Spinal cord (tissue), 10 donors: ENCODE results near the gene PSMA5. TPM values are rescaled to one million over a fixed set of nuclear protein-coding genes. Genes with fewer than 3 reads are reported as not detected.
"Not testable (repeated sequence)": the region's sequence is repeated elsewhere in the genome, so short reads cannot be mapped to it uniquely, and the experiment has no call there.

ENCODE experiments used
- DNase-seq, 6 donors: peaks; one replicate each; pipeline versions ENCODE4 v3.0.0 to v3.0.0-alpha.2; 2013 to 2015; ENCODE audit warnings: low spot score in 6 of 6, low read depth in 4 of 6
- H3K27ac ChIP-seq: one replicate; pipeline ENCODE4 v1.5.1; 2013; ENCODE audit warnings: low read depth, low read length, control low read depth
- H3K27me3 ChIP-seq: one replicate; pipeline ENCODE4 v1.6.1; 2013; ENCODE audit warnings: low read length; ENCODE audit not compliant: control insufficient read depth, insufficient read depth
- H3K36me3 ChIP-seq: one replicate; pipeline ENCODE4 v1.6.1; 2013; ENCODE audit warnings: low read length; ENCODE audit not compliant: control insufficient read depth, insufficient read depth
- H3K4me1 ChIP-seq: one replicate; pipeline ENCODE4 v1.6.1; 2013; ENCODE audit warnings: low read length; ENCODE audit not compliant: control insufficient read depth, insufficient read depth
- H3K4me3 ChIP-seq: one replicate; pipeline ENCODE4 v1.5.1; 2013; ENCODE audit warnings: low read depth, low read length, control low read depth
- H3K9me3 ChIP-seq: one replicate; pipeline ENCODE4 v1.6.1; 2013; ENCODE audit warnings: low read length; ENCODE audit not compliant: control insufficient read depth, insufficient read depth
- WGBS: methylation state at CpG from one replicate; pipeline ENCODE4 v1.1.5; 2013; ENCODE audit warnings: missing lambda C conversion rate; ENCODE audit not compliant: insufficient coverage; 5-methylcytosine and 5-hydroxymethylcytosine counted together
- long read RNA-seq, 4 donors: transcript quantifications; one replicate each; lab custom pipeline, GENCODE V29; 2026
- polyA plus RNA-seq, 2 donors: library from polyadenylated mRNA; unstranded; fragments of 120-200 nt; gene quantifications; one replicate each; pipeline ENCODE4 v1.2.1, GENCODE V29; 2013; ENCODE audit not compliant: insufficient read length in 2 of 2
- total RNA-seq, 2 donors: library from RNA; depleted of rRNA in 1 of 2; stranded (reverse); fragments of 120-200 nt in 1 of 2; fragments of >200 nt in 1 of 2; gene quantifications; one replicate each; pipeline versions ENCODE4 v1.2.3 to v1.2.4, GENCODE V29; 2013 to 2014
- donor health status: healthy.

Gene PSMA5
- total RNA-seq (10 to 100 TPM; 33.3 to 67.6 TPM), polyA plus RNA-seq (10 to 100 TPM; 69.9 to 86.0 TPM)
- long read RNA-seq, donor 1, transcript PSMA5-201 (9 exons, 3,729 nt), result major isoform, 39 of 39 reads
- long read RNA-seq, donor 1, partial matches to known transcripts, result 0 of 39 reads
- long read RNA-seq, donor 1, other reads (novel, unspliced or antisense), result 0 of 39 reads
- long read RNA-seq, donor 2, transcript PSMA5-201 (9 exons, 3,729 nt), result major isoform, 13 of 14 reads
- long read RNA-seq, donor 2, partial matches to known transcripts, result 0 of 14 reads
- long read RNA-seq, donor 2, other reads (novel, unspliced or antisense), result 0 of 14 reads
- long read RNA-seq, donor 3, transcript PSMA5-201 (9 exons, 3,729 nt), result major isoform, 20 of 21 reads
- long read RNA-seq, donor 3, partial matches to known transcripts, result 0 of 21 reads
- long read RNA-seq, donor 3, other reads (novel, unspliced or antisense), result 0 of 21 reads
- long read RNA-seq, donor 4, transcript PSMA5-201 (9 exons, 3,729 nt), result major isoform, 61 of 61 reads
- long read RNA-seq, donor 4, partial matches to known transcripts, result 0 of 61 reads
- long read RNA-seq, donor 4, other reads (novel, unspliced or antisense), result 0 of 61 reads

DNA sequence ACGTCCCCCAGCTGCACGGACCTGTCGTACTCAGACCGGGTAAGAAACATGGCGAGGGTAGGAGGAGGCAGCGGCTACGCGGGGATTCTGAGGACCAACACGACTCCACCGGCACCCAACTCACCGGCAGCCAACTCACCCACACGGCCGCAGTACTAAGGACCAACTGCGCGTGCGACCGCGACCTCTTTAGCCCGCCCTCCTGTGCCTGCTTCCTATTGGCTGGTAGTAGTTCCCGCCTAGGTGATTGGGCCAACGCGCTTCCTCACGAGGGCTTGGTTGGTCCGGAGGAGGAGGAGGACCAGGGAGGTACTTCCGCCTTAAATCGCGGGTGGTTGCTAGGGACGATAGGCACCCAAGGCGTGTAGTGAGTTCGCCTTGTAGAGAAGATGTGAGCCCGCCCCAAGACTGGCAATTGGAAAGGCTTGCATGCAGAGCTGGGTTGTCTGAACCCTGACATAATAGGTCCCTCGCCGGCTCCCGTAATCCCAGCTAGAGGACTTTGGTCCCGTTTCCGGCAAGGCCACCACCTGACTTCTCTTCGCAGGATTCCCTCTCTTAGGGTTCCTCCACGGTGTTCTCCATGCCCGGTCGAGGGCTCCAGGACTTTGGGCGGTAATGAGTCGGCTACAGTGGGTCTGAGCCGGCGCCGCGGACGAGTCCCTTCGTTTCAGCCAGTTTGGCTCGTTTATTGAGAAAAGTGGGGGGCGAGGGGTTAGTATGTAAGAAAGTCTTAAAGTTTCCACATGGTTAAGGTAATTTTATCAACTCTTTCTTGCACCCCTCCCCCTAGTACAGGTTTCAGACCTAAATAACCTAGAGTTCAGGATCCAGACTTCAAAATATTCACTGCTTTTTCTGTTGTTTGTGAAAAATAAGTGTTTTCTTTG is at the start of gene PSMA5:
PSMA5 (minus strand) TSS at position 168 of the 890 bp plus-strand sequence; CDS start at position 50, 118 bp downstream.
- Histone ChIP-seq H3K36me3 (no peaks in the 10 kb centered on the region), H3K4me1 (no peaks in the 10 kb centered on the region), H3K27ac (peak within 1 kb of the TSS; percentile 90), H3K27me3 (no peaks in the 10 kb centered on the region), H3K9me3 (no peaks in the 10 kb centered on the region), H3K4me3 (peak within 1 kb of the TSS; percentile 89)
- DNase-seq, result peak; percentile 92 to 99 (median 97)
- under 1% methylated on average over 40 of the region's 50 CpGs for WGBS

DNA sequence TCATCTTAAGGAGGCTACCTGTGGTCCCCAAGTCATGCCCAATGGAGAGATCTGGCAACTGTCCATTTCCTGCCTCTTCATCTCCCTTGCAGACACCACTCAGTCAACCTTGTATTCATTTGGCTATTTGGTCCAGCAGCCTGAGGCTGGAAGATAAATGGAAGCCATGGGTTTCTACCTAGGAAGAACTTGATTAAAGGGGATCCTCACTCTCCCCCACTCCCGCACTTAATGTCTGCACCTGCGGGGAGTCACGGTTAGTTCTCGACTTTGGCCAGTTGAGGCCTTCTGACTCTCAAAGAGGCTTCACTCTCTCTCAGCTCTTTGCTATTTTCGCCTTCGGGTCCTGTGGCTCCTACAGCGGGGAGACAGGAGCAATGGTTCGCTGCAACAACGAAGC is 49.0 kb upstream of the PSMA5 start:
- DNase-seq, result no peak
- no peaks in the 10 kb centered on the region for H3K9me3 ChIP-seq
- no peak overlapping the region for H3K4me3 ChIP-seq
- H3K27ac ChIP-seq, result no peak overlapping the region
- H3K27me3 ChIP-seq, result peaks cover 37% of the 10 kb centered on the region
- no peaks in the 10 kb centered on the region for H3K4me1 ChIP-seq
- WGBS, result 83% methylated on average over 9 of the region's 9 CpGs
- H3K36me3 ChIP-seq, result no peaks in the 10 kb centered on the region

DNA sequence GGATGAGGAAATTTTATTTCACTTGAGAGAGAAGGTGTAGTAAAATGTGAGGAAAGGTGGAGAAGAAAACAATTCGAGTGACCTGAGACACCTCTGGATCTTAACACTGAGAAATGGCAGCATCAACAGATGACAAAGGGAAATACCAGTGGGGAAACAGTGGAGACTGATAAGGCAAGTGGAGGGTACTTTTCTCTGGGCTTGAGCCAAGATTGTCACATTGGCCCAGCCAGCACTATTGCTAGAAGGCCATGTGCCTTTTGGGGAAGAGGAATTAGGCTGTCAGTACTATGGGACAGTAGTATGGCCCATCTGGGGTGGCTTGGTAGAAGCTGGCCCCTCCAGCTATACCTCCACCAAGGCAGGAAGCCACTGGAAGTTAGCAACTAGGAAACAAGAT is 48.4 kb upstream of the PSMA5 start:
- Histone ChIP-seq H3K4me1 (no peaks in the 10 kb centered on the region), H3K36me3 (no peaks in the 10 kb centered on the region), H3K4me3 (no peak overlapping the region), H3K27ac (no peak overlapping the region), H3K9me3 (no peaks in the 10 kb centered on the region), H3K27me3 (peaks cover 42% of the 10 kb centered on the region)
- no peak for DNase-seq
- 93% methylated on average over 1 of the region's 1 CpG for WGBS

DNA sequence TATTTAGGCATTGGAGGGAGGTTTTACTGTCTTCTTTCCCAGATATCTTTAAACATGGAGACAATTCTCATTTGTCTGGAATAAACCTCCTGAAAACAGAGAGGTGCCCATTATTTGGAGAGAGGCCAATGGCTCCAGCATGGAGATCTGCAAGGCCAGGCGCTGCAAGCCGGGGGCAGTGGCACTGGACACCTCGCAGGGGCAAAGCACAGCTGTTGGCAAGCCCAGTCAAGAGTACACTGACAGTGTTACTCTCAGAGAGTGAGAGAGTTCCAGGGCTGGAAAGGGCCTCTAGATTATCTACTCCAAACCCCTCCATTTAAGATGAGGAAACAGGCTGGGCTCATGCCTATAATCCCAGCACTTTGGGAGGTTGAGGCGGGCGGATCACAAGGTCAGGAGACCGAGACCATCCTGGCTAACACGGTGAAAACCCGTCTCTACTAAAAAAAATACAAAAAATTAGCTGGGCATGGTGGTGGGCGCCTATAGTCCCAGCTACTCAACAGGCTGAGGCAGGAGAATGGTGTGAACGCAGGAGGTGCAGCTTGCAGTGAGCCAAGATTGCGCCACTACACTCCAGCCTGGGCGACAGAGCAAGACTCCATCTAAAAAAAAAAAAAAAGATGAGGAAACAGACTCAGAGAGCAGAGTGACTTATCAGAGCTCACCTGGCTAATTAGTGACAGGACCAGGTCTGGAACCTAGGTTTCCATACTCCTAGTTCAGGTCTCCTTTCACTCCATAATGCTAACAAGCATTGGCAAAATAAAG is 47.2 kb upstream of the PSMA5 start:
- not testable (repeated sequence) for DNase-seq, H3K36me3 ChIP-seq
- peaks cover 47% of the 10 kb centered on the region for H3K27me3 ChIP-seq

DNA sequence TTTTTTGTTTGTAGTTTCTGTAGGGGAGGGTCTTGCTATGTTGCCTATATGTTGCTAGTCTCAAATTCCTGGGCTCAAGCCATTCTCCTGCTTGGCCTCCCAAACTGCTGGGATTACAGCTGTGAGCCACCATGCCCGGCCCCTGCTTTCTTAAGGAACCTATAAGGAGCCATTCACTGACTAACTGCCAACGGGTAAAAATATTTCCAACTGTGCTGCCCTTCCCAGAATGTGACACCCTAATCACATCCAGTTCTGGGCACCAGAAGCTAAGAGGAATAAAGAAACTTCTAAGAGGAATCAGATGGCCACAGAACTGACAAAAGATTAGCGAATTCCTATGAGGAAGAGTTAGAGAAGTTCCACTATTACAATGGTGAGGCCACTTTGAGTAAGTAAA is 46.5 kb upstream of the PSMA5 start:
- peaks cover 49% of the 10 kb centered on the region for H3K27me3 ChIP-seq
- H3K9me3 ChIP-seq, result no peaks in the 10 kb centered on the region
- no peaks in the 10 kb centered on the region for H3K4me1 ChIP-seq
- DNase-seq, result no peak
- H3K4me3 ChIP-seq, result no peak overlapping the region
- no peaks in the 10 kb centered on the region for H3K36me3 ChIP-seq
- no peak overlapping the region for H3K27ac ChIP-seq
- 75% methylated on average over 1 of the region's 3 CpGs for WGBS

More for the DNA sequence above, 47.2 kb upstream of the PSMA5 start:
- not testable (repeated sequence) for H3K4me3 ChIP-seq, H3K27ac ChIP-seq, H3K4me1 ChIP-seq, H3K9me3 ChIP-seq
- 89% methylated on average over 5 of the region's 12 CpGs for WGBS

DNA sequence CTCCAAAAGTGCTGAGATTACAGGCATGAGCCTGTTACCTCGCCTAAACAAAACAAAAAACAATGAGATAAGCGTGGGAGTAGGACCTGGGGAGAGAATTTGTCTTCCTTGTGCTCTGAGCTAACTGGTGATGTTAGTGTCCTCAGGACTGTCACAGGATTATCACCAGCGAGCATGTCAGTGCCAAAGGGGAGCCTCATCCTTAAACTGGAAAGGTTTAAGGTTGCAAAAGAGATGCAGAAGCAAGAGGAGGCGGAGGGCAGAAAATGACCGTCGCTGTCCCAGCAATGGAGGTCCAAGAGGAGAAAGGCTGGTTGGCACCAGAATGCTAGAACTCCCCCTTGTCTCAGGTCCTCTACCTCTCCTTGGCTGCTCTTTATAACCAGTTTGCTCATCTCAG is 44.0 kb upstream of the PSMA5 start:
- Histone ChIP-seq H3K36me3 (no peaks in the 10 kb centered on the region), H3K27me3 (peaks cover 62% of the 10 kb centered on the region), H3K4me3 (no peak overlapping the region), H3K27ac (no peak overlapping the region), H3K9me3 (no peaks in the 10 kb centered on the region), H3K4me1 (peaks cover 17% of the 10 kb centered on the region)
- 74% methylated on average over 5 of the region's 6 CpGs for WGBS
- no peak for DNase-seq

GRCh38 chr1:109468903-109469302 is 42.7 kb upstream of the PSMA5 start:
- H3K27ac ChIP-seq, result no peak overlapping the region
- H3K9me3 ChIP-seq, result no peaks in the 10 kb centered on the region
- H3K27me3 ChIP-seq, result peaks cover 73% of the 10 kb centered on the region
- 17% methylated on average over 2 of the region's 2 CpGs for WGBS
- H3K4me1 ChIP-seq, result peaks cover 17% of the 10 kb centered on the region
- DNase-seq, result no peak
- no peaks in the 10 kb centered on the region for H3K36me3 ChIP-seq
- H3K4me3 ChIP-seq, result no peak overlapping the region

DNA sequence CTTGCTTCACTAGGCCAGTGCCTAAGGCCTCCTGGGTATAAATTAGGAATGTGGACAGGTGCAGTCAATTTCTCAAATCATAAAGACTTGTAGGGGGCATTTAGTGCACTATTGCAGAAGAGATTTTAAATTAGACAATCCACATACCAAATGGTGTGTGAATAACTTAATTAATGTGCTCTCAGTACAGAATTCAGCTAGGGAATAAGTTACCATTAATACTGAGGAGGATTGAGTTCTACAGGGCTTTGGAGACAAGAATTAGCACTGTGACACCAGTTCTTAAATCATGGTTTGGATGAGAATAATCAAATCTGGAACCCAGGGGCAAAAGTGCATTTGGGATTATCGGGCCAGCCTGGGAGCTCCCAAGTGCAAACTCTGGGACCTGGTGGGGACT is 41.8 kb upstream of the PSMA5 start:
- H3K4me3 ChIP-seq, result no peak overlapping the region
- 80% methylated on average over 1 of the region's 1 CpG for WGBS
- H3K9me3 ChIP-seq, result no peaks in the 10 kb centered on the region
- no peak overlapping the region for H3K27ac ChIP-seq
- peaks cover 79% of the 10 kb centered on the region for H3K27me3 ChIP-seq
- DNase-seq, result no peak
- H3K4me1 ChIP-seq, result peaks cover 17% of the 10 kb centered on the region
- no peaks in the 10 kb centered on the region for H3K36me3 ChIP-seq

GRCh38 chr1:109467301-109467777 is 41.1 kb upstream of the PSMA5 start:
- WGBS, result 15% methylated on average over 16 of the region's 23 CpGs
- Histone ChIP-seq H3K4me1 (peaks cover 17% of the 10 kb centered on the region), H3K27me3 (peaks cover 86% of the 10 kb centered on the region), H3K4me3 (no peak overlapping the region), H3K36me3 (no peaks in the 10 kb centered on the region), H3K9me3 (no peaks in the 10 kb centered on the region), H3K27ac (no peak overlapping the region)
- no peak for DNase-seq
